Measurements from ENCODE around the gene LMO3. TPM values are rescaled to one million over a fixed set of nuclear protein-coding genes. Genes with fewer than 3 reads are reported as not detected.

LMO3 gene
- total RNA-seq, 1 experiment from 2014 or later: not detected

GRCh38 chr12:16499611-16500010 lies 106.4 kb downstream of the LMO3 start:
- intact Hi-C loops (cut with micrococcal nuclease; ENCODE audit: unreplicated experiment): no loop called here
- Histone ChIP-seq H2AFZ (no peak overlapping the region), H4K20me1 (ENCODE audit: insufficient read depth) (no peaks in the 10 kb centered on the region), H3K27ac (no peak overlapping the region), H3K4me1 (replicated peaks; ENCODE audit: insufficient read depth) (no peaks in the 10 kb centered on the region), H3K27me3 (ENCODE audit: insufficient read depth, low read depth) (no peaks in the 10 kb centered on the region), H3K79me2 (ENCODE audit: low read depth) (no peaks in the 10 kb centered on the region), H3K4me2 (no peak overlapping the region), H3K9me3 (ENCODE audit: insufficient read depth, low read depth) (no peaks in the 10 kb centered on the region), H3K4me3 (no peak overlapping the region), H3F3A (ENCODE audit: insufficient read depth, low read depth) (no peaks in the 10 kb centered on the region; the same call in 1 of the 2 replicates), H3K36me3 (ENCODE audit: low read depth) (no peaks in the 10 kb centered on the region), H3K9me2 (ENCODE audit: insufficient read depth) (no peaks in the 10 kb centered on the region; the same call in 1 of the 2 replicates)
- TF ChIP-seq EZH2 (IDR thresholded peaks at IDR 0.05; ENCODE audit: low read depth): no peak
- no peak for TF ChIP-seq CTCF (conservative IDR thresholded peaks at IDR 0.05)
- CTCF ChIA-PET: interaction anchor here (0.7 kb wide), 1 partner anchor 86 kb away, joined by 3 read pairs; no protein-coding TSS in a partner anchor
- BruUV-seq (replicated peaks): no TSS peak
- POLR2A ChIA-PET (ENCODE audit: unreplicated experiment): no interaction called here
- DNase-seq: no peak
